Ovary (tissue), 3 donors: Measurements from ENCODE around the gene ARMCX2.
A peak's percentile ranks its signal among the peaks of the same experiment; 100 is the strongest.

Experiments used
- POLR2A ChIP-seq: fragments of 450-650 bp; IDR thresholded peaks from one replicate; pipeline ENCODE4 v1.6.1; 2017; ENCODE audit warnings: antibody characterized with exemption, mild to moderate bottlenecking, moderate library complexity
- TF ChIP-seq, protein P1 (sequence below), 3 donors: fragments of 450-650 bp in 2 of 3; fragments of 200-600 bp in 1 of 3; IDR thresholded peaks; one replicate each; pipeline versions ENCODE4 v1.5.1 to v1.8.0; 2016 to 2022; ENCODE audit warnings: antibody characterized with exemption in 3 of 3, mild to moderate bottlenecking in 1 of 3
- donor health status: DM: no; HTN: no; CAD: no.

DNA sequence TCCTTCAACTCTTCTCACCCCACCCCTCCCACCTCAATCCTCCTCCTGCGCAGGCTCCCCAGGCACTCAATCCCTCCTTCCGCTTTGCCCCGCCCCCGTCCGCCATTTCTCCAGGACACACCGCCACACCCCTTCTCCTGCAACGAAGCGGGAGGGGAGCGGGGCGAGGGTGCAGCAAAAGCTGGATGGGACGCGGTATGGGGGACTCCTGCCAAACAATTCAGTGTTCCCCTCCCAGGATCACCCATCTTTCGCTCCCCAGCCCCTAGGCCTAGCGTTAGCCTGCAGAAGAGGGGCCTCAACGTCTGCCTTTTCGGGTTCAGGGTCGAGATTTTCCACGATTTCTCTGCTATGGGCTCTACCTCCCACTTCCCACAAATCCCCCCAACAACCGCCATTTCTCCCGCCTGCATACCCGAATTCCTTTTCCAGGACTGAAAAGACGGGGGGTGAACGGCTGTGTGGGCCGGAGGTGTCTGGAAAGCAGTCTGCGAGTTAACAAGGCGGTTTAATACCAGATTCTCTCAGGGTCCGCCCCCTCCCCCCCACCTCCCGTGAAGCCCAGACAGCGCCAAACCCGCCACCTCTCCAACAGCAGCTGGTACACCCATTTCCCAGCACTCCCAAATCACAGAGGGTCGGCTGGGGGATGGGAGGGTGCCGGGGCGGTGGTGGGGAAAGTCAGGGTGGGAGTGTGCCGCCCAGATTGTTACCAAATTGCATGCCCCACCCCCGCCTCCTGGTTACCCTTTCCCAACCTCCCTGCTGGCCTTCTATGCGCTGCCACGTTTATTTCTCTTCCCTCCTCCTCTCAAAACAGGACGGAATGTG, 774 bp downstream of the ARMCX2 start:
- peak; percentile 16 for TF ChIP-seq POLR2A
- TF ChIP-seq, protein P1, sequence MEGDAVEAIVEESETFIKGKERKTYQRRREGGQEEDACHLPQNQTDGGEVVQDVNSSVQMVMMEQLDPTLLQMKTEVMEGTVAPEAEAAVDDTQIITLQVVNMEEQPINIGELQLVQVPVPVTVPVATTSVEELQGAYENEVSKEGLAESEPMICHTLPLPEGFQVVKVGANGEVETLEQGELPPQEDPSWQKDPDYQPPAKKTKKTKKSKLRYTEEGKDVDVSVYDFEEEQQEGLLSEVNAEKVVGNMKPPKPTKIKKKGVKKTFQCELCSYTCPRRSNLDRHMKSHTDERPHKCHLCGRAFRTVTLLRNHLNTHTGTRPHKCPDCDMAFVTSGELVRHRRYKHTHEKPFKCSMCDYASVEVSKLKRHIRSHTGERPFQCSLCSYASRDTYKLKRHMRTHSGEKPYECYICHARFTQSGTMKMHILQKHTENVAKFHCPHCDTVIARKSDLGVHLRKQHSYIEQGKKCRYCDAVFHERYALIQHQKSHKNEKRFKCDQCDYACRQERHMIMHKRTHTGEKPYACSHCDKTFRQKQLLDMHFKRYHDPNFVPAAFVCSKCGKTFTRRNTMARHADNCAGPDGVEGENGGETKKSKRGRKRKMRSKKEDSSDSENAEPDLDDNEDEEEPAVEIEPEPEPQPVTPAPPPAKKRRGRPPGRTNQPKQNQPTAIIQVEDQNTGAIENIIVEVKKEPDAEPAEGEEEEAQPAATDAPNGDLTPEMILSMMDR (IDR thresholded peaks at IDR 0.05): no peak
